ENCODE data around the gene TTC23L.
A peak's percentile ranks its signal among the peaks of the same experiment; 100 is the strongest.

The TTC23L gene

GRCh38 chr5:34926318-34926888 lies 87.4 kb downstream of the TTC23L start:
- DNase-seq = no peak

GRCh38 chr5:34927785-34928184 lies 88.8 kb downstream of the TTC23L start:
- no peak for DNase-seq

GRCh38 chr5:34928267-34928666 lies 89.3 kb downstream of the TTC23L start:
- peak; percentile 9 for DNase-seq

- DNase-seq = peak; percentile 99
Observed at GRCh38 chr5:34929134-34929719, 90.3 kb downstream of the TTC23L start, which contains the start of gene DNAJC21. TSS of gene DNAJC21 (plus strand) at chr5:34929559. CDS start at chr5:34929820, 261 bp downstream.

GRCh38 chr5:34929720-34930461 lies 90.9 kb downstream of the TTC23L start:
- DNase-seq = peak; percentile 73

GRCh38 chr5:34930462-34930844 lies 91.5 kb downstream of the TTC23L start:
- no peak for DNase-seq

GRCh38 chr5:34930870-34931269 lies 91.9 kb downstream of the TTC23L start:
- DNase-seq = no peak

- no peak for DNase-seq
Observed at GRCh38 chr5:34932947-34933346, 94.0 kb downstream of the TTC23L start.

GRCh38 chr5:34941936-34942335 lies 103.0 kb downstream of the TTC23L start:
- DNase-seq = no peak

GRCh38 chr5:34944044-34944443 lies 105.1 kb downstream of the TTC23L start:
- DNase-seq = no peak

- DNase-seq = no peak
Observed at GRCh38 chr5:34944460-34945047, 105.6 kb downstream of the TTC23L start.

Measured in NCI-H2171 treated with DMSO at 0.1 percent for 48 hours (cell line).